GM21723 (cell line): ENCODE data around the gene LMAN1L.

Source experiments
- ATAC-seq: cut with Tn5 transposase; IDR thresholded peaks from one replicate; pipeline ENCODE4 v1.9.1; 2021; ENCODE audit warnings: mild to moderate bottlenecking, moderate library complexity; ENCODE audit not compliant: unreplicated experiment

The LMAN1L gene

DNA sequence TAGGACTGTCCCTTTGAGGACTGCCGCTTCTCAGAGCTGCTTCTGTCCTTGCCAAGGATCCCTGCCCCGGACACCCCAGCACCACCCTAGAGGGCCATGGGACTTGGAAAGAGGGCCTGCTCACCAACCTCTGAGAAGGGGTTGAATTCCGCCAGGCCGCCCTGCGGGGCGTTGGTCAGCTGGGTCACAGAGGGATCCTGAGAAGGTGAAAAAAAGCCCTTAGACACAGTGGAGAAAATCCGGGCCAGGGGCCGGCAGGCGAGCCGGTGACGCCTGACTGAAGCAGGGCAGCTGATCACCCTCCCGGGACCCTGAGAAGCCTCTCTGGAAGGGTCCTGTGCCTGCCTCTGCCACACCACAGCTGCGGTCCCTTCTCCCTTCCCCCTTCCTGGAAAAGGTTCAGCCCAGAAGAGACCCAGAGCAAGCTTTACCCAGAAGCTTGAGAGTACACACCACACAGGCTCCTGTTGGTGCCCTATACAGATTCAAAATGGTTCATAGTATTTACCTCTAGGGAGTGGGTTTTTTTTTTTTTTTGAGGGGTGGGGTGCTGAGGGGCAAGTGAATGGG is 41.9 kb downstream of the LMAN1L start:
- ATAC-seq: no peak

DNA sequence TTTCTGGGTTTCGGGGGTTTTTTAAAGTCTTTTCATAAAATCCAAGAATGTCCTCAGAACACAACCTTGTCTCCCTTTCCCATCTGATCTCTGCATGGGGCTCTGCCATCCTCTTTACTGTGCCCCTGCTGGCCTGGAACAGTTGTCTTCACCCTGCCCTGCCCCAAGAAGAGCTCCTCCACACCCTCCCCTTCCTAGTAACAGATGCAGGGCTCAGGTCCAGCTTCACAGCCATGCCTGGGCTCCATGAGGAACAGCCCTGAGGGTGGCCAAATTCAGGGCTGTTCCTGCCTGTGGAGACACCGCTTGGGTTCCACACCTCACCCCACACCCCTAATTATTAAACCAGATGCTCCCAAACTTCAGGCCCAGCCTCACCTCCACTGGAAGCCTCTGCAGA is 43.2 kb downstream of the LMAN1L start:
- no peak for ATAC-seq

DNA sequence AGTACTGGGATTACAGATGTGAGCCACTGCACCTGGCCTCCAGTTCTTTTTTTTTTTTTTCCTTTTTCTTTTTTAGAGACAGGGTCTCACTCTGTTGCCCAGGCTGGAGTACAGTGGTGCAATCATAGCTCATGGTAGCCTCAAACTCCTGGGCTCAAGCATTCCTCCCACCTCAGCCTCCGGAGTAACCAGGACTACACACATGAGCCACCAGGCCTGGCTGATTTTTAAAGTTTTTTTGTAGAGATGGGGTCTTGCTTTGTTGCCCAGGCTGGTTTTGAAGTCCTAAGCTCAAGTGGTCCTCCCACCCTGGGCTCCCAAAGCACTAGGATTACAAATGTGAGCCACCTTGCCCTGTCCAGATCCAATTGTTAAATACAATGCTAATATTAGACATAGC is 43.9 kb downstream of the LMAN1L start:
- ATAC-seq: no peak

- peak; percentile 80 for ATAC-seq
Measured at GRCh38 chr15:74857082-74857655, 44.5 kb downstream of the LMAN1L start.

DNA sequence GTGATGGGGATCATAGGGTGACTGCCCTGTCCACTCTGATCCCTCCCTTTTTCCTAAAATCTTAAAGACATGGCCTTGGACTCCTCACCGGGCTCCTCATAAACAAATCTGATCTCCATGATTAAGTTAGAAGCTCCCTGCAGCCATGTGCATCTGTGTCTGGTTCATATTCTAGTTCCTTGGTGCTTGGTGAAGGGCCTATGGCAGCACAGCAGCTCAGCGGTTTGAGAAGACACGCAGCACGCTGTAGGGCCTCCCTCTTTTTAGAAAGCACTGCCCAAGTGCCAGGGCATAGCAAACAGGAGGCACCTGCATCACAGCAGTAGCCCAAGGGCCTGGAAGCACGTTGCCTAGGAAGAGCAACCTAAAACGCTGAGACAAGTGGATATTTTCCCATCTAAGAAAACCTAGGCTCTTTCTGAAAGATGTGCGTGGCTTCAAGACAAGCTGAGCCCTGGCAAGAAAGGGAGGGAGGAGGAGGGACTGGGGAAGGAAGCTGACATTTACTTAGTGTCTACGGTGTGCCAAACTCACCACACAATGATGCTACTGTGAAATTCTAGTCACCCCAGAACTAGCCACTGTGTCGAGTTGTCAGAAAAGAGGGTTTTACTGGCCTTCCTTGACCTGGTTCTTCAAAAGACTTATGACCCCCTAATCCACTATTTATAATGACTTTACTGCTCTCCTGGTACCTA is 45.2 kb downstream of the LMAN1L start:
- ATAC-seq: peak; percentile 14

DNA sequence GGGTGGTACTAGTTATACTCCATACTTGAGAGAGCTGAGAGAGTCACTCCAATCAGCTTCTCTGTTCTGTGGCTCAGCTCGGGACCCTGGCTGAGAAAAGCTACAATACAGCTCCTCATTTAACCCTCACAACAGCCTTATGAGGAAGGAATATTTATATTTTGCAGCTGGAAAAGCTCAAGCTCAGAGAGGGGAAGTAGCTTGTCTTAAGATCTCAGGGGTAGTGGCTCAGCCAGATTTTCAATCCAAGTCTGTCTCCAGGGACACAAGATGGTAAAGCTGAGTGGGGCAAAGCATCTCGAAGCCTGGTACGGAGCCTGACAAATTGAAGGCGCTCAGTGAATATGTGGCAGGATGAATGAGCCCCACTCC is 45.7 kb downstream of the LMAN1L start:
- no peak for ATAC-seq

- no peak for ATAC-seq
Measured at GRCh38 chr15:74863239-74864056, 50.8 kb downstream of the LMAN1L start.

DNA sequence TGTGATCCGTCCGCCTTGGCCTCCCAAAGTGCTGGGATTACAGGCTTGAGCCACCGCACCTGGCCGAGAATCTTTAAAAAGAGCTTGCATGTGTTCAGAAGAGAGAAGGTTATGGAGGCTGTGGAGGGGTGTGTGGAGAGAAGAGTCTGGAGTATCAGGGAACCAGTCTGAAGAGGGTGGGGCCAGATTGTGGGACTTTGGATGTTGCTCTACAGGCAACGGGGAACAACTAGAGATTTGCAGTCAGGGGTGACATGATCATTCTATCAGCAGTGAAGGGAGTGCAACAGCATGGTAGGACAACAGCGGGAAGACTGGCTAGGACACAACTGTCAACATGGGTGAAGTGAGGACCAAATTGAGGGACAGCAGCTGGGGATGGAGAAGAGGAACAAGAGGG is 51.7 kb downstream of the LMAN1L start:
- ATAC-seq: no peak

DNA sequence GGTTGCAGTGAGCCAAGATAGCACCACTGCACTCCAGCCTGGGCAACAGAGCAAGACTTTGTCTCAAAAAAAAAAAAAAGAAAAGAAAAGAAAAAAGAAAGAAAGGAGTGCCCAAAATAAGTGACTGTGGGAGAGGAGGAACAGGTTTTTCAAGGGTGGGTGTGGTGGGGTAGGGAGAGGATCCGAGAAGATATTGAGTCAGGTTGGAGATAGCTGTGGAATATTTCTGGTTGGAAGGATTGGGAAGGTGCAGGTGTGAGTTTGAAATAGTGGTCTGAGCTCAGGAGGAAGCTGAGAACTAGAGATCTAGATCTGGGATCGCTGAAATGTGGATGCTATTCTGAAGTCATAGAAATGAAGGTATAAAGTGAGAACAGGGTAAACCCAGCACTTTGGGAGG is 52.7 kb downstream of the LMAN1L start:
- ATAC-seq: no peak

DNA sequence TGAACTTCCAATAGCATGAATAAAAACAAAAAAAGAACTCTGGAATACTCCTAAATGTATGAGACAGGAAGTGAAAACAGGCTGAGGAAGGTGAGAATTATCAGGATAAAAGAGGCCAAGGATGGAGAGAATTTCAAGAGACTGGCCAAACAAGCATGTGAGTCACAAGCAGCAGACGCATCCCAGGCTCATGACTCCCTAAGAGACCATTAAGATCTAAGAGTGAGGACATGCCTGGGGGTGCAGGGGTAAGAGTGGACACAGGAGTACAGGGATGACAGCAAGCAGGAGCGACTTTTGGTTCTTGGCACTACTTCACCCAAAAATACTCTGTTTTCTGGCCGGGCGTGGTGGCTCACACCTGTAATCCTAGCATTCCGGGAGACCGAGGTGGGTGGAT is 53.5 kb downstream of the LMAN1L start:
- no peak for ATAC-seq

DNA sequence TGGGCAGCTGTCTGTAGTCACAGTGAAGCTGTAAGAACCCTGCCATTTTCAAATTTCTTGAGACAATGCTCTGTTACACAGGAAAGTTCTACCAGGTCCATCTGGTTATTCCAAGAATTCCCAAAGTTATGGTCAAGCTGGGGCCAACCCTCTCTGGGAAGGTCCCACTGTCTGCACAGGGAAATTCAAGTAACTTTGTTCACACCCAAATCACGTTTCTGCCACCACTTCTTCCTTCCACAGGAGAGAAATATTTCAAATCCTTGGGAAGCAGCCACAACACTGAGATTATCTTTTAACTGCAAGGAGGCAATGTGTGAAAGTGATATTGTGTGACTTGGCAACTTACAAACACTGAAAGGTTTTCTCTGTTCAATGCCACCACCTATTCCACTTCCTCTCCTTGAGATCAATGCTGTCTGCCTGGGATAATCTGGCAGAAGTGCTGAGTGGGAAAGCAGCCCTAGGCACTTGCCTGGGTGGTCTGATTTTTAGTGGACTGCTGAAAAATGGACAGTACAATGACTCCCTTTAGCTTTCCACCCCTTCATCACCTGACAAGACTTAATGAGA is 54.9 kb downstream of the LMAN1L start:
- no peak for ATAC-seq

DNA sequence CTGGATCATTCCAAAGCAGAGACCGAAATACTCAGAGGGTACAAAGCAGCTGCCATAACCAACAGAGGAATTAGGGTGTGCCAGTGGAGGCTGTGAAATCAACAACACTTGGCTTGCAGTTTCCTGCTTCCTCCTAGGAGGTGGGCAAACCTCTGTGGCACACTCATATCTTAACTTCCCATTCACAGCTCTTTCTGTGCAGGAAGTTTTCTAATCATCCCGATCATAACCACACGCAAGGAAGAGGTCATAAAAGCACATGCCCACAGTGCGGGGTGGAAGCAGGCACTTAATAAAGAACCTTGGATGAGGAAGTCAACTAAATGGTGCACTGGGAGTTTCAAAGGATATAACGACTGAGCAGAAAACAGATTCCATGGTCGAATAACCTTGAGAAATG is 55.4 kb downstream of the LMAN1L start:
- ATAC-seq: no peak

DNA sequence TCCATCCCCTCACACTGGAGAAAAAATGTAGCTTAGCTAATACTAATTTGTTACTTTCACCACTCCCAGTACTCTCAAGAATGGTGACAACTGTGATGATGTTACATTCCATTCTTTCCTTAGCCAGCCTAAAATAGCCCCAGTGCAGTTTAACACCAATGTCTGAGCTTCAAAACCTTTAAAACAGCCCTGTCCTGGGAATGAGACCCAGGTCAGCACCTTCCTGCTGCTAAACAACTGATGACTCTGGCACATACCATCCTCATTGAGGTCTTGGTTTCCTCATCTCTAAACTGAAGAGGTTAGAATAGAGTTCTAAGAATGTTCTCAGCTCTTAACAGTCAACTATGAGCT is 56.7 kb downstream of the LMAN1L start:
- ATAC-seq: no peak

DNA sequence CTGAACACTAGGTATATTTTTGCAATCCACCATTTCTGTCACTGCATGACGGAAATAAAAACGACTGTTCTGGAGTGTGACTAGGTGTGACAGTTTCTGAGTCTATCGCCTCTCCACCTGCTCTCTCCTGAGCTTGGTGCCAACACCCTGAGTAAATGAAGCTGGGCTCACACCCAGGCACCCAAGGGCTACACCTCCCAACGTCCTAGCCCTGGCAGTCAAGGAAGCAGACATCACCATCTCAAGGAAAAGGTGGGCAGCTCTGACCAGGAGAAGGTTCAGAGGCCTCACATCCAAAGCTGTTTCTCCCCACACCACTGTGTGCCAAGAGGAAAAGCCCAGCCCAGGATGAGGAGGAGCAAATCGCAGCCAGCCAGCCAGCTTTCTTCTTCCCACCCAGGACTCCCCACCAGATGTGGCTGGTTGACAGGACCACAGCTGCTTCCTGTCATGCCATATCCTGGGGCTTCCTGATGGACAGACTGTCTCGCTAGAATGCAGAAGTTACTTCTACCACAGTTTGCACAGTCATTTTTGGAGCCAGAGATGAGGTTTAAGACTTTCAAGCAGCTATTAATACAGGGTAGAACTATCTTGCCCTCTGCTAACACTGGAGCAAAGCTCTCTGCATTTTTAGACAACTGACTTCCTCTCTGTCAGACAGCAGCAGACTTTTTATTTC is 57.2 kb downstream of the LMAN1L start:
- peak; percentile 60 for ATAC-seq

DNA sequence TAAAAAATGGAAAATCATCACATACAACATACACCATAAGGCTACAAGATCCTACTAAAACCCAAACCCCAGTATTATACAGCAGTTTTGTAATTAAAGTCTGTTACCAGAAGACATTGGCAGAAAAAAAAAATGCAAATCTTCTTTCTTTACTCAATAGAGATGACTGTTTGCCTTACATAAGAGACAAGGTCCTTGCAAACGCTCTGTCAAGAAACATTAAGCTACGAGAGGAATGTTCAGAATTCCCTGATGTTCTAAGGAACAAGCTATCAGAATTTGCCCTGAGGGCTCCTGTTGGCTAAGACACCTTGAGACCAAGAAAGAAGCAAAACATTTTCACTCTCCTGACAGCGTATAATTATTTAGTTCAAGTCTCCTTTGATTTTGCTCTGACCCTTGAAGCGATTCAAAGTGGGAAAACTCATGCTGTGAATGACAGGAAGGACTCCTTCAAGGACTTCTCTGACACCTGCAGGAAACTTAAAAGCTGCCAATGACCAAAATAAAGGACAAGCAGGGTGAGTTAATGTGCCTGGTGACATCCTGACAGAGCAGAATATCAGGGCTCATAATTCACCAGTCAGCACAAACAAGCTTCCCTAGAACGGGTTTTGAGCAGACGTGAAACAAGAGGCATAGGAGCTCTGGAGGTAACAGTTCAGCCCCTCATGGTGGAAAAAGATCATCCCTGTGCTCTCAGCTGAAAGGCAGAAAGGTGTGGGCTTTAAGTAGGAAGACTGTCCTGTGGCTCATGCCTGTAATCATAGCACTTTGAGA is 58.0 kb downstream of the LMAN1L start:
- no peak for ATAC-seq

DNA sequence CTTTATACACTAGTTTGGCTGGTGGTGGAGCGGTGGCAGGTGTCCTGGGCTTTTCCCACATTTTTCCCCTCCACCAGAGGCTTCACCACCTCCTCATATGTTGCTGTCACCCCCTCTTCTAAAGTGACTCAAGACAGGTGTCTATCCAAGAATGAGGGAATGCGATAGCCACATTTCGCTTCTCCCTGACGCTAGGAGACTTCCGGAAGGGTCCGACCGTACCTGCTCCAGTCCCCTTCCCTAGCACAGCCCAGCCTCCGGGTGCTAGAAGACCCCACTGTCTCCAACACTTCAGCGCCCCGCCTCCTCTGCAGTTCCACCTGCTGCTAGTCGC is 60.0 kb downstream of the LMAN1L start:
- no peak for ATAC-seq

DNA sequence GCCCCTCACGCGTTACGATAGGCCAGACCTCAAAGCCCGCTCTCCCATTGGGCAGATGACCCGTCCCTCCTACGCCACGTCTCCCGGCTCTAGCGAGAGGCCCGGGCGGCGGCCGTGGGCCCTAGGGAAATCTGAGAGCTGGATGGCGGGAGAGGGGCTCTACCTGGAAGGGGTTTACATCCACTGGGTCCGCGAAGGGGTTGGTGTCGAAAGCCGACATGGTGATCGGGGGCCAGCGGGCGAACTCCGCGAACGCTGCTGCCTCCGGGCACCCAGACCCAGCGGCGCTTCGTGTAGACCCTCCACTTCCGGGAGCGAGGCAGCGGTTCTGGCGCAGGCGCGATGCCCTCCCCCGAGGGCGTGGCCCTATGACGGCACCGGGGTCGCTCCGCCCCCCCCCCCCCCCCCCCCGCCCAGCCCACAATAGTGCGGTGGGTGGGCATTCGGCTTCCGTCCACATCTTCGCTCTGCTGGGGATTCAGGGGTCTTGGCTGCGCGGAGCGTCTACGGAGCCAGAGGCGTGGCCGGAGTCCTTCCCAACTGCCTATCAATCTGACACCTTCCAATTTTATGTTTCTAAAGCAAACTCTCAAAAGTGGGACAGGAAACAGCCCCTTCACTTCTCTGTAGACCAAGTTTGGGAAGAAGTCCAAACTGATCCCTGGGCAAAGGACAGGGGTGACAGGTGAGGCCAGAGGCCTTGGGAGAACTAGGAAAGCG is 60.6 kb downstream of the LMAN1L start, which contains the start of gene SCAMP2:
TSS of gene SCAMP2 (minus strand) at position 330 of the 720 bp plus-strand sequence. CDS start at position 220, 110 bp downstream.
- peak; percentile 78 for ATAC-seq

- ATAC-seq: no peak
Measured at GRCh38 chr15:74873756-74874424, 61.3 kb downstream of the LMAN1L start.
